Endothelial cell of hepatic sinusoid (primary cell): ENCODE data around the gene DNAJC13.
"Not testable (repeated sequence)": the region's sequence is repeated elsewhere in the genome, so short reads cannot be mapped to it uniquely, and the experiment has no call there.

ENCODE experiments used
- in situ Hi-C: cut with HindIII; loops from 2 replicates; pipeline ENCODE4 v1.10.0; 2017; ENCODE audit warnings: low sequenced_read_pairs

Gene DNAJC13, protein sequence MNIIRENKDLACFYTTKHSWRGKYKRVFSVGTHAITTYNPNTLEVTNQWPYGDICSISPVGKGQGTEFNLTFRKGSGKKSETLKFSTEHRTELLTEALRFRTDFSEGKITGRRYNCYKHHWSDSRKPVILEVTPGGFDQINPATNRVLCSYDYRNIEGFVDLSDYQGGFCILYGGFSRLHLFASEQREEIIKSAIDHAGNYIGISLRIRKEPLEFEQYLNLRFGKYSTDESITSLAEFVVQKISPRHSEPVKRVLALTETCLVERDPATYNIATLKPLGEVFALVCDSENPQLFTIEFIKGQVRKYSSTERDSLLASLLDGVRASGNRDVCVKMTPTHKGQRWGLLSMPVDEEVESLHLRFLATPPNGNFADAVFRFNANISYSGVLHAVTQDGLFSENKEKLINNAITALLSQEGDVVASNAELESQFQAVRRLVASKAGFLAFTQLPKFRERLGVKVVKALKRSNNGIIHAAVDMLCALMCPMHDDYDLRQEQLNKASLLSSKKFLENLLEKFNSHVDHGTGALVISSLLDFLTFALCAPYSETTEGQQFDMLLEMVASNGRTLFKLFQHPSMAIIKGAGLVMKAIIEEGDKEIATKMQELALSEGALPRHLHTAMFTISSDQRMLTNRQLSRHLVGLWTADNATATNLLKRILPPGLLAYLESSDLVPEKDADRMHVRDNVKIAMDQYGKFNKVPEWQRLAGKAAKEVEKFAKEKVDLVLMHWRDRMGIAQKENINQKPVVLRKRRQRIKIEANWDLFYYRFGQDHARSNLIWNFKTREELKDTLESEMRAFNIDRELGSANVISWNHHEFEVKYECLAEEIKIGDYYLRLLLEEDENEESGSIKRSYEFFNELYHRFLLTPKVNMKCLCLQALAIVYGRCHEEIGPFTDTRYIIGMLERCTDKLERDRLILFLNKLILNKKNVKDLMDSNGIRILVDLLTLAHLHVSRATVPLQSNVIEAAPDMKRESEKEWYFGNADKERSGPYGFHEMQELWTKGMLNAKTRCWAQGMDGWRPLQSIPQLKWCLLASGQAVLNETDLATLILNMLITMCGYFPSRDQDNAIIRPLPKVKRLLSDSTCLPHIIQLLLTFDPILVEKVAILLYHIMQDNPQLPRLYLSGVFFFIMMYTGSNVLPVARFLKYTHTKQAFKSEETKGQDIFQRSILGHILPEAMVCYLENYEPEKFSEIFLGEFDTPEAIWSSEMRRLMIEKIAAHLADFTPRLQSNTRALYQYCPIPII (N-terminal part only)

DNA sequence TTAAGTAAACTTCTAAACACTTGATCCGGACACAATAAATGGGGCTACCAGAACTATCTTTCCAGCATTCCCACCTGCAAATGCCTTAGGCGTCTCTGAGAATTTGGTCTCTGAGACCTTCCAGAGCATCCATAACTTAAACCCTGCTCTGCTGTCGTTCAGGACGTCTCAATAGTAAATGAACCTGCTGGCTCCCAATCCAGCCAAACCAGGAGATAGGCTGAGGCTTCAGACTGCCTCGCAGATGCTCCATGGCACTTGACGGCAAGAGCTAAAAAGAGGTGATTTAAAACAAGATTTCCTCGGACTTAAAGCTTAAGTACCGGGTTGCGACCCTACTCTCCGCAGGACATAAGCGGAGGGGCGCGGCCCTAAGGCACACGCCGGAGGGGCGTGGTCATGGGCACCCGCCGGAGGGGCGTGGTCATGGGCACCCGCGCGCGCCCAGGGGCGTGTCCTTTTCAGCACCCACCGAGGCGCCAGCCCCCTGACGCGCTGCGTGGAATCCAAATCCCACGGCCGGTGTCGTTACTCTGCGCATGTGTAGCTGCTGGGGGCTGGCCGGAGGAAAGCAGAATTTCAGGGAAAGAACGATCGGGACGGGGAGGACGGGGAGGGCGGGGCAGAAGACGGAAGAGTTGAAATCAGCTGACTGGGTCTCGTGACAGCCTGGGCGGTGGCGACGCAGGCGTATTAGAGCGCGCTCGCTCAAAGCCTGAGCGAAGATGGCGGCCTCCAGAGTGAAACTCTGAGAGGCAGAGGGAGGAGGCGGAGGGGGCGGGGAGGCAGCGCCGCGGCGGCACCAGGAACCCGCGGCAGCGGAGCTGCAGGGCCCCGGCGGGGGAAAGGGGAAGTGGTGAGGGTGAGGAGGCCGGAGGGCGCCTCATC is at the start of gene DNAJC13:
DNAJC13 (plus strand) TSS at position 696 of the 888 bp plus-strand sequence. CDS start 17,049 bp downstream, outside the sequence.
- in situ Hi-C loops = loop anchor here (10.0 kb wide), 1 partner anchor 162 kb away; no protein-coding TSS in a partner anchor

DNA sequence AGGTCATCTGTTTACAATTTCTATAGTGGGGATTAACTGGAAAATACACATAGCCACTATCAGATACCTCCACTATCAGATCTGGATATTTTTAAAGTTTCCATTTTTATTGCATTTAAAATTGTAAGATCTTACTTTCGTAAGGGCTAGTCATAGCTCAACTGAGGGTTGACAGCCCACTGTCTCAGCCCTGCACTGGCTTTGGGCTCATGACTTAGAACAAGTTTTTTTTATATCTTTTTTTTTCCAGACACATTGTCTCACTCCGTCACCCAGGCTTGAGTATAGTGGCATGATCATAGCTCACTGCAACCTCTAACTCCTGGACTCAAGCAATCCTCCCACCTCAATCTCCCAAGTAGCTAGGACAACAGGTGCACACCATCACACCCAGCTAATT is 48.8 kb upstream of the DNAJC13 start:
- in situ Hi-C loops = no loop called here

DNA sequence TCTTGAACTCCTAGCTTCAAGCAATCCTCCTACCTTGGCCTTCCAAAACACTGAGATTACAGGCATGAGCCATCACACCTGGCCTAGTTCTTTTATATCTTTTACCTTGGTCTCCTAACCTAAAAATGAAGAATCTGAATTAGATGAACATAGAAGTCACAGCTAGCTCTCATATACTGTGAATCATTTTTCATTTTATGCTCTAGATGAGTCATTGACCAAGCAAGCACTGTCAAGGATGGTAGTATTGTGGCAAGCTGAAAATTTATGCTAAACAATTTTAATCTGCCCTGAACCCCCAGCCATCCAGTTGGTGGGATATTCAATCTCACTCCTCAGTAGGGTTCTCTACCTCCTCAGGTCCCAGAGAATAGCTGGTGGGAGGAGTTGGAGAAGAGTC is 48.3 kb upstream of the DNAJC13 start:
- in situ Hi-C loops = no loop called here

DNA sequence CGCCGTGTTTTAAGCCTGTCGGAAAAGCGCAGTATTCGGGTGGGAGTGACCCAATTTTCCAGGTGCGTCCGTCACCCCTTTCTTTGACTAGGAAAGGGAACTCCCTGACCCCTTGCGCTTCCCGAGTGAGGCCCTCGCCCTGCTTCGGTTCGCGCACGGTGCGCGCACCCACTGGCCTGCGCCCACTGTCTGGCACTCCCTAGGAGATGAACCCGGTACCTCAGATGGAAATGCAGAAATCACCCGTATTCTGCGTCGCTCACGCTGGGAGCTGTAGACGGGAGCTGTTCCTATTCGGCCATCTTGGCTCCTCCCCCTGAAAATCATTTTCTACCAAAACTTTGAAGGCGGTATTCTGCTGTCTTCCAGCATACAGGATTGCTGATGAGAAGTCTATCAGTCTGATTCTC is 40.4 kb upstream of the DNAJC13 start:
- in situ Hi-C loops = not testable (repeated sequence)

DNA sequence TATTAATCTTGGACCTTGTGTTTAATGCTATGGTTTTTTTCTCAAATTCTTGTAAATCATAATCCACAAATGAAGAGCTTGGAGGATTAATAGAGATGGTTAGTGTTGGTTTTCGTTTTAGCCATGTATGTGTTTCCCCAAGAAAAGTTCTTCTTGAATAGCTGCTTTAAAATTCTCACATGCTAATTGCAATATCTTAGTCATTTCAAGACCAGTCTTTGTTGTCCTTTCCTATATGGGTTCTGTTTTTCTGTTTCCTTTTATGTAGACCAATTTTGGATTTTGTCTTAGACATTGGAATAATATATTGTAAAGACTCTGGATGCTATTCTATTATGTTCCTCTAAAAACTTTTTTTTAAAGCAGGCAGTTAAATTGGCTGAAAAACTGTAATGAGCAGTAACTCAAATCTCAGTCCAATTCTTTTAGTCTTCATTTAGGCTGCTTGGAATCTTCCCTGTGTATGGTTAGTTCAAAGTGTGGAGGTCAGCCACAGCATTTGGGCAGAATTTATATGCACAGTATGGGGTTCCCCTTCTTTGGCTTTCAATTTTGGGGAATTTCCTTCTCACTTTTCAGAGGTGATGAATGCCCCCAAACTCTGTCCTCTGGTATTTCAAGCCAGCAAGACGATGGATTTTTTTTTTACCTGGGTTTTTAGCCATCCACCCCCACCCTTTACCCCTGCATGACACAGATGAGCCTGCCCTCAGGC is 39.1 kb upstream of the DNAJC13 start:
- in situ Hi-C loops = no loop called here

DNA sequence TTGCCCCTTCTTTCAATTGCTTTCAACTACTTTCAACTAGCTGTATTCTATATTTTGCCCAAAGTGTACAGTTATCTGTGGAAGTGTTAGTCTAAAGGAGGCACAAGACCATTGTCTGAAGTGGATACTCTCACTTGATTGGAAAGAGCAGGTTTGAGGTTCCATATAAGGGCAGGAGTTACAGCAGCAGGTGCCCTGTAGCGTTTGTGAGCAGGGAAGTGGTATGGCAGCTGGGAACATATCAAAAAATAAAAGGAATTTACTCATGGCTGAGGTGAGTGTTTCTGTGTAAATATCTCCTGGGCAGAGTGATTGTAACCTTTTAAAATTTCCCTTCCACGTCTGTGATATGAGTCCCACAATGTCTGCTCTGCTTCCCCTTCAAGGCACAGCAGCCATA is 38.5 kb upstream of the DNAJC13 start:
- in situ Hi-C loops = no loop called here

DNA sequence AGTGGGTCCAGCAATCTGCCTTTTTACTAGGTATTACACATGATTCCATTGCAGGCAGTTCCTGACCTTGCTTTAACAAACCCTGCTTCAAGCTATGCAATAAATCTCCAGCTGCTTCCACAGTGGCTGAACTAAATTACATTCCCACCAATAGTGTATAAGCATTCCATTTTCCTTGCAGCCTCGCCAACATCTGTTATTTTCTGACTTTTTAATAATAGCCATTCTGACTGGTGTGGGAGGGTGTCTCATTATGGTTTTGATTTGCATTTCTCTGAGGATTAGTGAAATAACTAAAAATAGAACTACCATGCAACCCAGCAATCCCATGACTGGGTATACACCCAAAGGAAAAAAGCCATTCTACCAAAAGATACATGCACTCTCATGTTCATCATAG is 36.4 kb upstream of the DNAJC13 start:
- in situ Hi-C loops = no loop called here

DNA sequence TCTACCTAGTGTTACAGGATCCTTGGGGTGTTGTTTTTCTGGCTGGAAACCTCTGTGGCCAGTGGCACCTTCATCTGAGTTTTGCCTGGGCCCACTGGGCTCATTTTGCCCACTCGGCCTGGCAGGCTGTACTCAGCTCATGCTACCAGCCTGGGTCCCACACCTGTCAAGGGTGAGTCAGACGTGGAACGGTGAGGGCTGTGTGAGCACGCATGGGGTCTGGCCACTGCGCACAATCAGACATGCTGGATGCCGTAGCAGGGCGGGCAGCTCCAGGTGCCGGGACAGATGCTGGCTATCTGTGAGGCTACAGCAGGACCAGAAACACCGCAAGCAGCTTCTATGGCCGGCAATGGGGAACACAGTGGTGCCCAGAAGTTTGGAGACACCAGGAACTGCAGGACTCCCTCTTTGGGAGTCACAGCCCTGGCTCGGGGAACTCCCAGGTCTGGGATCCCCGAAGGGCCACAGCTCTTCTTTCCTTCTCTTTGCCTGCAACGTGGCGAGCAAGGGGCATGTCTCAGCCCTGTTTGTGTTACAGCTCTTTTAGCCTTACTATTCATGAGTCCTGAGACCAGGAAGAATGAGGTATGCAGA is 35.9 kb upstream of the DNAJC13 start:
- in situ Hi-C loops = no loop called here

DNA sequence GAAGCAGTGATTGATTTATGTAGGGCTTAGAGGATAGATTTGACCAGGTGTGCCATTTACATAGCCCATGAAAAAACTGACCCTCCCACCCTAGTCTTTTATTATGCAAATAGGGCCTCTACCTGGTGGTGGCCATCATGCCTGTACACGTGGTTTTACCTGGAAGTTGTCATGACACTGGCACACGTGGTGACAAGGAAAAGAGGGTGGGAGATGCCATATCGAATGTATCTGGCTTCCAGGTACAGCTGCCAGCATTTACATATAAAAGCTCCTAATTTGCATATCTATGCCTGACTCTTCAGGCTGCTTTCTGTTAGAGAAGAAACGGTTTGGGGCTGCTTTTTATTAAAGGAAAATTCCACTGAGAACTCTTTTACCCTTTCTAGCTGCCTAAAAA is 35.0 kb upstream of the DNAJC13 start:
- in situ Hi-C loops = no loop called here

DNA sequence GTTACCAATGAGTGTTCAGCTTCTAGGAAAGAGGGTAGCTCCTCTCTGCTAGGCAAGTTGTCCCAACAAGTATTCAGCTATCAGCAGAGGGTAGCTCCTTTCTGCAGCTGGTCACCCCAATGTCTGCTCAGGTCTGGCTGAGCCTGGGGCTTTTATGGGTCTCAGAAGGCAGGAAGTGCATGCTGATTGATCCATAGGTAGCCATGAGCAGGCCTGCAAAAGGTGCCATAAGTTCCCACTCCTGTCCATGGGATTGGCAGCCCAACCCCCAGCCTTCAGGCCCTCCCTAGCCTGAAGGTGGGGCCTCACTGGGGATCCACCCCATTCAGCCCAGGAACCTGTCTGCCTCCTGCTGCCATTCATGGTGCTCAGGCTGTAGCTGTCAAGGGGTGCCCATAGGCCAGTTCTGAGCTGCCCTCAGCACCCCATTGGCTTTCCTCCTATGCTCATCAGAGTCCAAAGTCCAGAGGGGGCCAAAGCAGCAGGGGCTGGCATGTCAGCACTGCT is 34.6 kb upstream of the DNAJC13 start:
- in situ Hi-C loops = no loop called here

DNA sequence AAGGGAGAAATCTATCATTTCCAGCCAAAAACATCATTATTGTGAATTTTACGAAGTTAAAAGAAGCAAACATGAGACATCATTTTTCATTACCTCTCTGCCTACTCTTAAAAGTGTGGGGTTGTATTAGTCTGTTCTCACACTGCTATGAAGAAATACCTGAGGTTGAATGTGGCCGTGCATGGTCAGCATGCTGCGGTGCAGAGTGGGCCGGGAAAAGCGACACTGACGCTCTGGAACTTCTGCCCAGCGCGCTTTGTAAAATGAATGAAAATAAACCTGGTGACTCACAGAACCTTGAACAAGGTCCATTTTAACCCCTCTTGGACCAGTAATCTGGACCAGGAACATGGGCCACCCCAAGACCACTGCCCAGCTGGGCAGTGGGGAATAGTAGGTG is 31.0 kb upstream of the DNAJC13 start:
- in situ Hi-C loops = no loop called here

DNA sequence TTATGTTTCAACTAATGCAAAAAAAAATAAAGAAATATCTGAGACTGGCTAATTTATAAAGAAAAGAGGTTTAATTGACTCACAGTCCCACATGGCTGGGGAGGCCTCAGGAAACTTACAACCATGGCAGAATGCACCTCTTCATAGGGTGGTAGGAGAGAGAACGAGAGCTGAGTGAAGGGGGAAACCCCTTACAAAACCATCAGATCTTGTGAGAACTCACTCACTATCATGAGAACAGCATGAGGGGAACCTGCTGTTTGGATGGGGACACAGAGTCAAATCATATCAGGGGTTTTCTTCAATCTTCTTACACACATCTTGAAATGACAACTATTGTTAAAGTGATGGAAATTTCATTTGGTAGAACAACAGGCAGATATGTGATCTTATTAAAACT is 24.6 kb upstream of the DNAJC13 start:
- in situ Hi-C loops = not testable (repeated sequence)

DNA sequence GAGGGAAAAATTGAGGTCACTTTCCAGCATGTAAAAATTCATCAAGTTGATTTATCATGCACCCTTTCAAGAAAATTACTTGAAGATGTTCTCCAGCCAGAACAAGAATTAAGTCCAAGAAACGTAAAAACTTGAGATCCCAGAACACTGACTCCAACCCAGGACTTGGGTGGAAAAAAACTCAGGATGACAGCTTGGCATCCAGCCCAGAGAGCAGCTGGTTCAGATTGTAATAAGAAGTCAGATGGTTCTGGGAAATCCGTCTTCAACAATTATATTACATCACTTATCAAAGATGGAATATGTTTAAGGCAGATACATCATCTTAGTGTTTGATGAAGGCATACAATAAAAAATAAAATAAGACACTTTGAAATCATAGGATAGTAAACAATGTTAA is 23.0 kb upstream of the DNAJC13 start:
- in situ Hi-C loops = no loop called here

DNA sequence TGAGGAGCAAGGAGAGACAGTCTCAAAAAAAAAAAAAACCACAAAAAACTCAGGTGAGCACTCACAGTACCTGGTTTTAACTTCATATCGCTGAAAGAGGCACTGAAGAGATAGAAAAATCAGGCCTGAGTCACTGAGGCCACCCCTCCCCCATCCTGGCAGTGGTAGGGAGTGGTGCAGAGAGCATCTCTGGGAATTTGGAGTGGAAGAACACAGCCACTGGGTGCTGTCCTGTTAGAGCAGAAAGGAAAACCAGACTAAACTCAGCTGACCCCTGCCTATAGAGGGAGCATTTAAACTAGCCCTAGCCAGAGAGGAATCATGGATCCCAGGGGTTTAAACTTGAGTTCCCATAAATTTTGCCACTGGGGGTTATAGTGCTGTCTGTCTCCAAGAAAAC is 22.2 kb upstream of the DNAJC13 start:
- in situ Hi-C loops = no loop called here

DNA sequence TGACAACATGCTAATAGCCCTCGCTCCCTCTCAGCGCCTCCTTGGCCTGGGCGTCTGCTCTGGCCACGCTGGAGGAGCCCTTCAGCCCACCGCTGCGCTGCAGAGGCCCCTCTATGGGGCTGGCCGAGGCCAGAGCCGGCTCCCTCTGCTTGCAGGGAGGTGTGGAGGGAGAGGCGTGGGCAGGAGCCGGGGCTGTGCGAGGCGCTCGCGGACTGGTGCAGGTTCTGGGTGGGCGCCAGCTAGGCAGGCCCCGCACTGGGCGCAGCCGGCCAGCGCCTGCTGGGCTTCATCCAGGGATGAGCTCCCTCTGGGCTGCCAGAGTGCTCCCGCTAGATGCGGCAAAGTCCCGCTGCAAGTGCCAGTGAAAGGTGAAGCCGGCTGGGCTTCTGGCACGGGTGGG is 21.0 kb upstream of the DNAJC13 start:
- in situ Hi-C loops = no loop called here

DNA sequence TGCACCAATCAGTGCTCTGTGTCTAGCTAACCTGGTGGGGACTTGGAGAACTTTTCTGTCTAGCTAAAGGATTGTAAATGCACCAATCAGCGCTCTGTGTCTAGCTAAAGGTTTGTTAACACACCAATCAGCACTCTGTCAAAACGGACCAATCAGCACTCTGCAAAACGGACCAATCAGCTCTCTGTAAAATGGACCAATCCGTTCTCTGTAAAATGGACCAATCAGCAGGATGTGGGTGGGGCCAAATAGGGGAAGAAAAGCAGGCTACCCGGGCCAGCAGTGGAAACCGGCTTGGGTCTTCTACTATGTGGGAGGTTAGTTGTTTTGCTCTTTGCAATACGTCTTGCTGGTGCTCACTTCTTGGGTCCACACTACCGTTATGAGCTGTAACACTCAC is 20.5 kb upstream of the DNAJC13 start:
- in situ Hi-C loops = not testable (repeated sequence)

DNA sequence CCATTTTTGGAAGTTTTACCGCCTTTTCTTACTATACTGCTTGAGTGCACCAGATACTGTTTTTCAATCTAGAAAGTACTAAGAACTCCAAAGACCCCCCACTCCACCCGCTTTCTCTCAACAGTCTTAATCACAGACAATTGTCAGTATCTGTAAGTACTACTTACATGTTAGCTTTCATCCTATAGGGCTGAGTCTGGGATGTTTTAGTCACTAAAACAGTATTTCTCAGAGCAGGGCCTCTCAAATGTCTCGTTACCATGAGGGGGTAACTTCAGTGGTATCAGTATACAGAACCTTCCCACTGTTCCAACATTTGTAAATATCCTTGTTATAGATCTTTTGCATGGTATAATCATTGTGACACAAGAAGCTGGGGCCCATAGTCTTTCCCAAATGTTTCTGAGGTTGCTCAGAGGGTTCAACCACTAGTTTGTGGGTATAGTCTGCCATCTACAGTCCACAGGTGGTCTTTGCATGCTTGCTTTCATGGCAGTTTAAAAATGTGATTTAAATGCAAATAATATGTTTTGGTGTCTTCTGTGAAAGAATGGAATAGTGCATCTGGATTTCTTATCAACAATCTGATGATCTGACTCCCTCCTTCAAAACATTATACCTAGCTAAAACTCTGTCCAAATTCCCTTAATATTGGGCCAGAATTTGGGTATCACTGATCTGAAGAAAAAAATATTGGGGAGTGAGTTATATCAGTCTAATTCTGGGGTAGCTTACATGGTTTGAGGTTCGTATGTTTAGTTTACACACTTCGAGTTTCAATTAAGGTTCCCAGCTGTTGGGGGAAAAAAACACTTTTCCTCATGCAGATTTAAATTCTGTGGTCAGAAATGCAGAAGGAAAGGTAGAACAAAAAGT is 18.0 kb upstream of the DNAJC13 start:
- in situ Hi-C loops = no loop called here

DNA sequence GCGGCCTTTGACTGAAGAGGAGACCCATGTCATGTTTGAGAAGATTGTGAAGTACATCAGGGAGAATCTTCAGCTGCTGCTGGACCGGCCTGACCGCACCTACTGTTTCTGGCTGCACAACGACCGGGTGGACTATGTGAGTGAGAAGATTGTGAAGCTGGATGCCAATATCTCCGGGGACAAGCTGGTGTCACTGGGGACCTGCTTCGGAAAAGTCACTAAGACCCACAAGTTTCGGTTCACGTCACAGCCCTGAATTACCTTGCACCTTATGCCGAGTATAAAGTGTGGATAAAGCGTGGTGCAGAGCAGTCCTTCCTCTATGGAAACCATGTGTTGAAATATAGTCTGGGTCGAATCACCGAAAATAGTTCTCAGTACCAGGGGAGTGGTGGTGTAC is 16.0 kb upstream of the DNAJC13 start:
- in situ Hi-C loops = no loop called here
